GM12874 (cell line): ENCODE data around the gene SULT2B1.

ENCODE experiments used
- CTCF ChIP-seq: IDR thresholded peaks from 2 replicates; pipeline ENCODE4 v1.5.1; 2011; ENCODE audit warnings: low read depth, mild to moderate bottlenecking, control low read depth, low read length, moderate library complexity; ENCODE audit not compliant: insufficient read depth

SULT2B1 gene

DNA sequence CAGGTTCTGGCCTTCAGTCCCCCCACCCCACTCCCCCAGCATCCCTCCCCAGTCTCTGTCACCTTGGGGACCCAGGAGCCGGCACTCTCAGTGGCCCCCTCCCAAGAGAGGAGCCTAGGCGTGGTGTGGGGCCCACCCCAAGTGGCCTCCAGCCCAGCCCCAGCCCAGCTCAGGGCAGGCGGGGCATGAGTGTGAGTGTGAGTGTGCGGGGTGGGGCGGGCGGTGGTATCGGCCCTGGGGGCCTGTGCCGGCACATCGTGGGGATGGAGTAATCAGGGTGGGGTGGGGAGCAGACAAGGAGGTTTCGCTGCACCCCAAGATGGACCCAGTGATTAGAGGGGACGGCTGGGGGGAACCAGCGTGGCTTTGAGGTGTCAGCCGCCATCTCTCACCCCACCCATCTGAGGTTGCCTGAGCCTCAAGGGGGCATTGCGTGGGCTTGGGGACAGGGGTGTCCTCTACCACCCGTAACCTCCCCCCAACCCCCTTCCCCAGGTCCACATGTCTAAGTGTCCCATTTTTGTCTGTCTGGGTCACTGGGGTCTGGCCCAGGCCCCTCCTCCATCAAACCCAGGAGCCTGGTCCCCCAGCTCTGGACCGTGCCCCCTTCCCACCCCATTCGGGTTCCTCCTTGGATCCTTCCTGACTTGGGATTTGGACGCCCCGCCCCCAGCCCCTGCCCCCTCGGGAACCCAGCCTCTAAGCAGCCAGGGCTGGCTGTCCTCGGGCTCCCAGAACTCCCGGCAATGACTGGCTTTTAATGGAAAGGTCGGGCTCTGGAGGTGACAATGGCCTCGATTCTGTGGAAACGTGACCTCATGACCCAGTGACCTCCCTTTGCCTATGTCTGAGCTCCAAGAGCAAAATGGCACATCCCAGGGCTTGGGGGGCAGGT lies 6.9 kb upstream of the SULT2B1 start:
- no peak for TF ChIP-seq CTCF

- TF ChIP-seq CTCF, result no peak
Observed at GRCh38 chr19:48547722-48548121, 4.2 kb upstream of the SULT2B1 start.

- TF ChIP-seq CTCF, result no peak
Observed at GRCh38 chr19:48548253-48548911, 3.6 kb upstream of the SULT2B1 start.

- no peak for TF ChIP-seq CTCF
Observed at GRCh38 chr19:48549380-48549779, 2.6 kb upstream of the SULT2B1 start.

- no peak for TF ChIP-seq CTCF
Observed at GRCh38 chr19:48552406-48553322, 692 bp downstream of the SULT2B1 start.

GRCh38 chr19:48553676-48554384 lies 1.9 kb downstream of the SULT2B1 start:
- no peak for TF ChIP-seq CTCF
